HCT116 (cell line): ENCODE results near the gene WDR35. TPM values are rescaled to one million over a fixed set of nuclear protein-coding genes. Genes with fewer than 3 reads are reported as not detected.
A peak's percentile ranks its signal among the peaks of the same experiment; 100 is the strongest.

Experiments
- ATAC-seq: fragments of 200-7000 bp; cut with Tn5 transposase; 2 replicates; pipeline ENCODE4 v1.9.1; 2020; ENCODE audit warnings: mild to moderate bottlenecking, moderate library complexity
- BruUV-seq: library from RNA; stranded (reverse); fragments of 400-500 nt; replicated peaks from 2 replicates; lab custom pipeline; 2021; lab: Mats Ljungman, UMichigan
- CTCF ChIA-PET: fragments of 300-600 bp; sonication (Branson Sonifier 250); formaldehyde crosslinking; loops from one replicate; lab custom pipeline; 2021; ENCODE audit warnings: antibody characterized with exemption; lab: Charles Lee
- POLR2A ChIA-PET: fragments of 300-600, 350-600 bp; sonication (Branson Sonifier 250); formaldehyde crosslinking; loops from one replicate; lab custom pipeline; 2021; ENCODE audit warnings: antibody characterized with exemption; lab: Charles Lee
- RAD21 ChIA-PET, 2 experiments: fragments of 300-600 bp; sonication (Branson Sonifier 250); formaldehyde crosslinking; loops; one replicate each; lab custom pipeline; 2023; ENCODE audit warnings: low total read pairs in 2 of 2; ENCODE audit not compliant: uncharacterized antibody in 2 of 2, unreplicated experiment in 2 of 2, low non-redundant PET in 1 of 2; lab: Charles Lee
- DNase-seq: peaks from one replicate; pipeline ENCODE4 v3.0.0-alpha.2; 2010; ENCODE audit warnings: low read depth, low spot score
- H2AFZ ChIP-seq: fragments of 200-600 bp; shearing (Covaris generic), sonication (generic); 2 replicates; pipeline ENCODE4 v1.6.1; 2017; ENCODE audit warnings: low read depth, mixed run types, mixed read lengths, antibody characterized with exemption, low read length; ENCODE audit not compliant: poor library complexity, severe bottlenecking
- H3K27ac ChIP-seq: 2 replicates; pipeline ENCODE4 v1.5.1; 2012; ENCODE audit warnings: low read depth, low read length
- H3K27me3 ChIP-seq: fragments of 200-600 bp; sonication (generic); 2 replicates; pipeline ENCODE4 v1.6.1; 2016; ENCODE audit warnings: mixed run types, low read length, mixed read lengths; ENCODE audit not compliant: insufficient read depth
- H3K36me3 ChIP-seq, 2 experiments: fragments of 200-500 bp in 1 of 2; fragments of 200-600 bp in 1 of 2; sonication (Bioruptor generic) in 1 of 2; sonication (generic) in 1 of 2; 2 replicates each; pipeline versions ENCODE4 v1.5.1 to v1.6.1; 2014 to 2016; ENCODE audit warnings: low read length in 2 of 2, inconsistent platforms in 1 of 2, mixed read lengths in 1 of 2, mixed run types in 1 of 2; ENCODE audit not compliant: insufficient read depth in 2 of 2, control insufficient read depth in 1 of 2
- H3K4me1 ChIP-seq, 2 experiments: fragments of 200-600 bp in 1 of 2; sonication (generic) in 1 of 2; 2 replicates each; pipeline versions ENCODE4 v1.5.1 to v1.6.1; 2012 to 2017; ENCODE audit warnings: low read length in 2 of 2, inconsistent platforms in 1 of 2, mild to moderate bottlenecking in 1 of 2, mixed read lengths in 1 of 2, mixed run types in 1 of 2, moderate library complexity in 1 of 2; ENCODE audit not compliant: insufficient read depth in 2 of 2, control insufficient read depth in 1 of 2
- H3K4me2 ChIP-seq: fragments of 200-600 bp; sonication (generic); 2 replicates; pipeline ENCODE4 v1.6.1; 2017; ENCODE audit warnings: mixed run types, low read length, mixed read lengths
- H3K4me3 ChIP-seq, 2 experiments: fragments of 200-600 bp in 1 of 2; sonication (generic) in 1 of 2; replicated peaks in 1 of 2; 2 replicates each; pipeline ENCODE4 v1.5.1; 2011 to 2016; ENCODE audit warnings: low read length in 2 of 2, control low read depth in 1 of 2, low read depth in 1 of 2, mild to moderate bottlenecking in 1 of 2, mixed read lengths in 1 of 2, mixed run types in 1 of 2
- H3K79me2 ChIP-seq: fragments of 200-600 bp; sonication (generic); 2 replicates; pipeline ENCODE4 v1.6.1; 2017; ENCODE audit warnings: mild to moderate bottlenecking, mixed run types, low read length, moderate library complexity, mixed read lengths; ENCODE audit not compliant: insufficient read depth
- H3K9ac ChIP-seq: fragments of 200-600 bp; sonication (generic); 2 replicates; pipeline ENCODE4 v1.6.1; 2016; ENCODE audit warnings: low read length, mixed read lengths
- H3K9me2 ChIP-seq: fragments of 200-600 bp; sonication (generic), shearing (Covaris generic); 2 replicates; pipeline ENCODE4 v1.6.1; 2017; ENCODE audit warnings: mixed run types, mild to moderate bottlenecking, moderate library complexity; ENCODE audit not compliant: insufficient read depth
- H3K9me3 ChIP-seq, 2 experiments: fragments of 200-500 bp in 1 of 2; fragments of 200-600 bp in 1 of 2; sonication (Bioruptor generic) in 1 of 2; sonication (generic) in 1 of 2; 2 replicates each; pipeline ENCODE4 v1.6.1; 2014 to 2017; ENCODE audit warnings: low read length in 2 of 2, mixed read lengths in 2 of 2, inconsistent platforms in 1 of 2, low read depth in 1 of 2, mild to moderate bottlenecking in 1 of 2, mixed run types in 1 of 2, moderate library complexity in 1 of 2; ENCODE audit not compliant: control insufficient read depth in 1 of 2, insufficient read depth in 1 of 2
- H4K20me1 ChIP-seq: fragments of 200-600 bp; sonication (generic), shearing (Covaris generic); 2 replicates; pipeline ENCODE4 v1.6.1; 2017; ENCODE audit warnings: mixed run types, mild to moderate bottlenecking, moderate library complexity; ENCODE audit not compliant: insufficient read depth
- CBX3 ChIP-seq: IDR thresholded peaks from 2 replicates; pipeline ENCODE4 v1.6.1; 2012; ENCODE audit warnings: low read depth
- CEBPB ChIP-seq: IDR thresholded peaks from 2 replicates; pipeline ENCODE4 v1.6.1; 2012; ENCODE audit warnings: low read depth
- EGR1 ChIP-seq: IDR thresholded peaks from 2 replicates; pipeline ENCODE4 v1.6.1; 2012; ENCODE audit warnings: low read depth
- ELF1 ChIP-seq: IDR thresholded peaks from 2 replicates; pipeline ENCODE4 v1.6.1; 2012; ENCODE audit warnings: low read depth, borderline replicate concordance
- EZH2 ChIP-seq: fragments of 200-600 bp; sonication (generic); IDR thresholded peaks from 2 replicates; pipeline ENCODE4 v1.6.1; 2017; ENCODE audit warnings: antibody characterized with exemption, mixed run types
- FOSL1 ChIP-seq: IDR thresholded peaks from 2 replicates; pipeline ENCODE4 v1.6.1; 2012; ENCODE audit warnings: low read depth
- POLR2AphosphoS5 ChIP-seq: IDR thresholded peaks from 2 replicates; pipeline ENCODE4 v1.6.1; 2011; ENCODE audit warnings: mild to moderate bottlenecking, low read depth, low read length, moderate library complexity
- RAD21 ChIP-seq: IDR thresholded peaks from 2 replicates; pipeline ENCODE4 v1.6.1; 2012; ENCODE audit warnings: low read depth, mild to moderate bottlenecking
- SP1 ChIP-seq: IDR thresholded peaks from 2 replicates; pipeline ENCODE4 v1.6.1; 2012; ENCODE audit warnings: low read depth
- SRF ChIP-seq: IDR thresholded peaks from 2 replicates; pipeline ENCODE4 v1.6.1; 2012; ENCODE audit warnings: low read depth
- ZNF274 ChIP-seq: fragments of 200-500 bp; sonication (Bioruptor generic); IDR thresholded peaks from 2 replicates; pipeline ENCODE4 v1.6.1; 2014; ENCODE audit warnings: mild to moderate bottlenecking, low read depth, low read length, inconsistent platforms
- intact Hi-C: fragments of 100-400 bp; cut with micrococcal nuclease; formaldehyde crosslinking; loops from 2 replicates; pipeline ENCODE4 v1.10.0; 2022
- total RNA-seq: library from RNA; stranded (reverse); gene quantifications from one replicate; pipeline ENCODE4 v1.2.1, GENCODE V29; 2021; ENCODE audit not compliant: unreplicated experiment
- TF ChIP-seq, protein P1 (sequence below): IDR thresholded peaks from 2 replicates; pipeline ENCODE4 v1.6.1; 2012; ENCODE audit warnings: low read depth
- TF ChIP-seq, protein P2 (sequence below): IDR thresholded peaks from 2 replicates; pipeline ENCODE4 v1.6.1; 2011; ENCODE audit warnings: mild to moderate bottlenecking, low read length, moderate library complexity; ENCODE audit not compliant: insufficient replicate concordance; ENCODE audit errors: extremely low read depth
- TF ChIP-seq, protein P3 (sequence below): IDR thresholded peaks from 2 replicates; pipeline ENCODE4 v1.6.1; 2012

Gene WDR35
- total RNA-seq, 1 experiment from 2014 or later = 9.6 TPM

DNA sequence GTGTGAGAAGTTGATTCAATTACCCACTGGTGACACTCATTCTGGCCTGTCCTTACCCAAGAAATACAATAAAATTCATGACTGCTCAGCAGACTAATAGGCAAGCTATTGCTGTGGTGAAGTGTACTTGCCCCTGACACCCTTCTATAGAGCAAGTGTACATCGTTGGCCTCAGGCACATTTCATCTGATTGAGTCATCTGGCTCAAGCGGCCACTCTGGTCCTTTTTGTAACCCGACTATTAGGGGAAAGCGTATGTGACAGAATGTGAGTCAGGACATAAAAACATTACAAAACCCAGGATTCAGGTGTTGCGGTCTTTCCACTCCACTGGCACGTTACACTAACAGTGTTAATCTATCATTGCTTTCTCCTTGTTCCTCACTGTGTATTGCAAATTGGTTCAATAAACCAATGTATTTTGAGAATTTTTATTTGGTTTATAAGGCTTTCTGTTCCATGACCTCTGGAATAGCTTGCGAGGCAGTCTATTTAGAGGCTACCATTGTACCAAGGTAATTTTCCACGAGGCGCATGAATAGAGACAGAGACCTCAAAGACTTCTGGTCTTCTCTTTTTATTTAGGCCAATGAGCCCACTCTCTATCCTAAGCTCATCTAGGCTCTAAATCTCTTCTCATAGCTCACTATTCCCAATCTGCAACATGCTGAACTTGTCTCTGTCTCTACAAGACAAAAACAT, 77.9 kb downstream of the WDR35 start (continued):
- TF ChIP-seq CBX3 = peak; percentile 87
- no peak for TF ChIP-seq EZH2
- no peak for TF ChIP-seq EGR1

DNA sequence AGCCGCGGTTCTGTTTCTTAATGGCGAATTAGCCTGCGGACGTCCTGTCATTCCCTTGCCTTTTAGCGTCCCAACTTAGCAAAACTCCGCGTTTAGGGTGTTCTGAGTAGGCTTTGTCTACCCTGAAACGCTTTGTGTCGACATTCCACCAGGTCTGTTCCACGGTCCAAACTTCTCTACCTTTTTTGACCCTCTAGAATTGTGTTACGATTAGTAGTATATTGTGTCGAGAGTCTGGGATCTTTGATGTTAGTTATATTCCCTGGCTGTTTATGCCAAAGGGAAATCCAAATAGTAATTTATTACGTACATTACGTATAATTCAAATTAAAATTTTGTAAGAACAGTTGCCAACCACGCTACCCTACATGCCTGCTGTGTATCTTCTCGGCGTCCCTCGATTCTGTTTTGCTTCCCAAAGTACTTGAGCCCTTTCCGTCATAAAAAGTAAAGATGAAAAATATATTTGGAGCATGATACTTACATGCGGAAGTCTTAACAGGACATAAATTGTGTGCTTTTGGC, 87.6 kb downstream of the WDR35 start:
- peak overlapping the region; percentile 76 to 91 for H3K4me3 ChIP-seq
- H2AFZ ChIP-seq = peak overlapping the region; percentile 71
- DNase-seq = no peak
- no peaks in the 10 kb centered on the region for H3K27me3 ChIP-seq
- ChIA-PET CTCF (no interaction called here), RAD21 (no interaction called here), POLR2A (no interaction called here)
- peak overlapping the region; percentile 97 for H3K4me2 ChIP-seq
- H3K9me3 ChIP-seq = no peaks in the 10 kb centered on the region
- peak overlapping the region; percentile 96 for H3K9ac ChIP-seq
- H3K4me1 ChIP-seq = peaks cover 11 to 18% of the 10 kb centered on the region in 2 experiments
- no peak for TF ChIP-seq SP1
- no peak for TF ChIP-seq SRF
- no peak for TF ChIP-seq CEBPB
- no peak for TF ChIP-seq FOSL1
- TF ChIP-seq, protein P1, sequence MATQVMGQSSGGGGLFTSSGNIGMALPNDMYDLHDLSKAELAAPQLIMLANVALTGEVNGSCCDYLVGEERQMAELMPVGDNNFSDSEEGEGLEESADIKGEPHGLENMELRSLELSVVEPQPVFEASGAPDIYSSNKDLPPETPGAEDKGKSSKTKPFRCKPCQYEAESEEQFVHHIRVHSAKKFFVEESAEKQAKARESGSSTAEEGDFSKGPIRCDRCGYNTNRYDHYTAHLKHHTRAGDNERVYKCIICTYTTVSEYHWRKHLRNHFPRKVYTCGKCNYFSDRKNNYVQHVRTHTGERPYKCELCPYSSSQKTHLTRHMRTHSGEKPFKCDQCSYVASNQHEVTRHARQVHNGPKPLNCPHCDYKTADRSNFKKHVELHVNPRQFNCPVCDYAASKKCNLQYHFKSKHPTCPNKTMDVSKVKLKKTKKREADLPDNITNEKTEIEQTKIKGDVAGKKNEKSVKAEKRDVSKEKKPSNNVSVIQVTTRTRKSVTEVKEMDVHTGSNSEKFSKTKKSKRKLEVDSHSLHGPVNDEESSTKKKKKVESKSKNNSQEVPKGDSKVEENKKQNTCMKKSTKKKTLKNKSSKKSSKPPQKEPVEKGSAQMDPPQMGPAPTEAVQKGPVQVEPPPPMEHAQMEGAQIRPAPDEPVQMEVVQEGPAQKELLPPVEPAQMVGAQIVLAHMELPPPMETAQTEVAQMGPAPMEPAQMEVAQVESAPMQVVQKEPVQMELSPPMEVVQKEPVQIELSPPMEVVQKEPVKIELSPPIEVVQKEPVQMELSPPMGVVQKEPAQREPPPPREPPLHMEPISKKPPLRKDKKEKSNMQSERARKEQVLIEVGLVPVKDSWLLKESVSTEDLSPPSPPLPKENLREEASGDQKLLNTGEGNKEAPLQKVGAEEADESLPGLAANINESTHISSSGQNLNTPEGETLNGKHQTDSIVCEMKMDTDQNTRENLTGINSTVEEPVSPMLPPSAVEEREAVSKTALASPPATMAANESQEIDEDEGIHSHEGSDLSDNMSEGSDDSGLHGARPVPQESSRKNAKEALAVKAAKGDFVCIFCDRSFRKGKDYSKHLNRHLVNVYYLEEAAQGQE = no peak
- TF ChIP-seq POLR2AphosphoS5 = no peak
- no peak for TF ChIP-seq EZH2
- no peak for TF ChIP-seq CBX3
- no peak for TF ChIP-seq ZNF274
- no peak for TF ChIP-seq ELF1
- TF ChIP-seq, protein P2, sequence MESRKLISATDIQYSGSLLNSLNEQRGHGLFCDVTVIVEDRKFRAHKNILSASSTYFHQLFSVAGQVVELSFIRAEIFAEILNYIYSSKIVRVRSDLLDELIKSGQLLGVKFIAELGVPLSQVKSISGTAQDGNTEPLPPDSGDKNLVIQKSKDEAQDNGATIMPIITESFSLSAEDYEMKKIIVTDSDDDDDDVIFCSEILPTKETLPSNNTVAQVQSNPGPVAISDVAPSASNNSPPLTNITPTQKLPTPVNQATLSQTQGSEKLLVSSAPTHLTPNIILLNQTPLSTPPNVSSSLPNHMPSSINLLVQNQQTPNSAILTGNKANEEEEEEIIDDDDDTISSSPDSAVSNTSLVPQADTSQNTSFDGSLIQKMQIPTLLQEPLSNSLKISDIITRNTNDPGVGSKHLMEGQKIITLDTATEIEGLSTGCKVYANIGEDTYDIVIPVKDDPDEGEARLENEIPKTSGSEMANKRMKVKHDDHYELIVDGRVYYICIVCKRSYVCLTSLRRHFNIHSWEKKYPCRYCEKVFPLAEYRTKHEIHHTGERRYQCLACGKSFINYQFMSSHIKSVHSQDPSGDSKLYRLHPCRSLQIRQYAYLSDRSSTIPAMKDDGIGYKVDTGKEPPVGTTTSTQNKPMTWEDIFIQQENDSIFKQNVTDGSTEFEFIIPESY = no peak
- TF ChIP-seq RAD21 = no peak
- TF ChIP-seq, protein P3, sequence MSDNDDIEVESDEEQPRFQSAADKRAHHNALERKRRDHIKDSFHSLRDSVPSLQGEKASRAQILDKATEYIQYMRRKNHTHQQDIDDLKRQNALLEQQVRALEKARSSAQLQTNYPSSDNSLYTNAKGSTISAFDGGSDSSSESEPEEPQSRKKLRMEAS = no peak
- no peaks in the 10 kb centered on the region for H3K9me2 ChIP-seq
- H3K27ac ChIP-seq = peak overlapping the region; percentile 84
- H3K79me2 ChIP-seq = peaks cover 38% of the 10 kb centered on the region
- no peak for ATAC-seq
- H3K36me3 ChIP-seq = no peaks in the 10 kb centered on the region
- BruUV-seq = TSS peak; percentile 94
- no peaks in the 10 kb centered on the region for H4K20me1 ChIP-seq
- intact Hi-C loops = loop anchor here (2.0 kb wide), 1 partner anchor 197 kb away; no protein-coding TSS in a partner anchor
